RWPE1 (cell line): Measurements from ENCODE around the gene FYCO1.
"Not testable (repeated sequence)": the region's sequence is repeated elsewhere in the genome, so short reads cannot be mapped to it uniquely, and the experiment has no call there.

Experiments used
- CTCF ChIA-PET: fragments of 350-600 bp; sonication (Branson Sonifier 250); formaldehyde crosslinking; extraction: SDS; loops from one replicate; lab custom pipeline; 2021; lab: Yijun Ruan, JAX
- POLR2A ChIA-PET: fragments of 400-600 bp; formaldehyde crosslinking; extraction: SDS; loops from one replicate; lab custom pipeline; 2020; ENCODE audit warnings: antibody characterized with exemption; ENCODE audit not compliant: low non-redundant PET; lab: Yijun Ruan, JAX
- DNase-seq: peaks from one replicate; pipeline ENCODE4 v3.0.0; 2012; ENCODE audit warnings: low spot score
- H3K27ac ChIP-seq: fragments of 450-650 bp; 2 replicates; pipeline ENCODE4 v1.5.1; 2017
- TF ChIP-seq, protein P1 (sequence below): fragments of 450-650 bp; conservative IDR thresholded peaks from 2 replicates; pipeline ENCODE4 v1.5.1; 2017; ENCODE audit warnings: low read depth, mild to moderate bottlenecking

Gene FYCO1

GRCh38 chr3:45995236-45996192 is at the start of gene FYCO1:
FYCO1 (minus strand) TSS chr3:45995824; CDS start chr3:45984910, 10,914 bp downstream.
- ChIA-PET POLR2A (no interaction called here), CTCF (interaction anchor here (1.1 kb wide), 1 partner anchor 12 kb away, joined by 3 read pairs; no protein-coding TSS in a partner anchor)
- peak within 1 kb of the TSS; percentile 45 for H3K27ac ChIP-seq
- DNase-seq, result peak; percentile 90
- TF ChIP-seq, protein P1, sequence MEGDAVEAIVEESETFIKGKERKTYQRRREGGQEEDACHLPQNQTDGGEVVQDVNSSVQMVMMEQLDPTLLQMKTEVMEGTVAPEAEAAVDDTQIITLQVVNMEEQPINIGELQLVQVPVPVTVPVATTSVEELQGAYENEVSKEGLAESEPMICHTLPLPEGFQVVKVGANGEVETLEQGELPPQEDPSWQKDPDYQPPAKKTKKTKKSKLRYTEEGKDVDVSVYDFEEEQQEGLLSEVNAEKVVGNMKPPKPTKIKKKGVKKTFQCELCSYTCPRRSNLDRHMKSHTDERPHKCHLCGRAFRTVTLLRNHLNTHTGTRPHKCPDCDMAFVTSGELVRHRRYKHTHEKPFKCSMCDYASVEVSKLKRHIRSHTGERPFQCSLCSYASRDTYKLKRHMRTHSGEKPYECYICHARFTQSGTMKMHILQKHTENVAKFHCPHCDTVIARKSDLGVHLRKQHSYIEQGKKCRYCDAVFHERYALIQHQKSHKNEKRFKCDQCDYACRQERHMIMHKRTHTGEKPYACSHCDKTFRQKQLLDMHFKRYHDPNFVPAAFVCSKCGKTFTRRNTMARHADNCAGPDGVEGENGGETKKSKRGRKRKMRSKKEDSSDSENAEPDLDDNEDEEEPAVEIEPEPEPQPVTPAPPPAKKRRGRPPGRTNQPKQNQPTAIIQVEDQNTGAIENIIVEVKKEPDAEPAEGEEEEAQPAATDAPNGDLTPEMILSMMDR, result no peak

- CTCF ChIA-PET, result no interaction called here
- DNase-seq, result no peak
- POLR2A ChIA-PET, result no interaction called here
- TF ChIP-seq, protein P1, result no peak
- H3K27ac ChIP-seq, result no peak overlapping the region
These were observed 43.3 kb upstream of the FYCO1 start for GRCh38 chr3:46038916-46039315.

GRCh38 chr3:46038071-46038470 is 42.4 kb upstream of the FYCO1 start:
- H3K27ac ChIP-seq, POLR2A ChIA-PET, CTCF ChIA-PET, DNase-seq: not testable (repeated sequence)

- TF ChIP-seq, protein P1, result no peak
- no peak overlapping the region for H3K27ac ChIP-seq
- ChIA-PET POLR2A (no interaction called here), CTCF (no interaction called here)
- DNase-seq, result no peak
These were observed 40.6 kb upstream of the FYCO1 start for GRCh38 chr3:46036191-46036590.

DNA sequence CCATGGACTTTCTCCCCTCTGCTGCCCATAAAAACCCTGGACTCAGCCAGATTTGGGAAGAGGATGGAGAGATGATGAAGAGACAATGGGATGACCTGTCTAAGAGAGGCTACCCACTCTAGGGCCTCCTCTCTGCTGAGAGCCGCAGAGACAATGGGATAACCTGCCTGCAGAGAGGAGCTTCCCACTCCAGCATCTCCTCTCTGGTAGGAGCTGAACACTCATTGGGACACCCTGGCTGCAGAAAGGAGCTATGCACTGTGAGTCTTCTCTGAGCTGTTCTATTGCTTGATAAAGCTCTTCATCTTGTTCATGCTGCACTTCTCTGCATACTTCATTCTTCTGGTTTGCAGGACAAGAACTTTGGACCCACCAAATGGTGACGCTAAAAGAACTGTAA is 36.1 kb upstream of the FYCO1 start:
- TF ChIP-seq, protein P1, result no peak
- no peak for DNase-seq
- POLR2A ChIA-PET, result no interaction called here
- H3K27ac ChIP-seq, result no peak overlapping the region
- CTCF ChIA-PET, result no interaction called here

DNA sequence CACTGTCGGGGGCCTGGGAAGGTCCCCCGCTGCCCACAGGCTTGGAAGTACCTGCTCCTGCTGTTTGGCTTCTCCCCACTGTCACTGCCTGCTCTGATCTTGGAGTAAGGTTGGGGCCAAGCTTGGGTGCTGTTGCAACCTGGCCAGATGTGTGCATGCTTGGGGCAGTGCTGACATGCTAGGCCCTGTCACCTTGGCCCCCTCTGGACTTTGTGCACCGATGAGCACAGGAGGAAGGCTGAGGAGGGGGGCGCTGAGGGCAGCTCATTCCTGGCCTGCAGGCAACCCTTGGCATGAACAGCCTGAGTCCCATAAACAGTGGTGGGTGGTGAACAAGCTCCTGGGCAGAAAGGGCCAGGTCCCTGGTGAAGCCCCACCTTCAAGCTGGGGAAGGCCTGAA is 35.6 kb upstream of the FYCO1 start:
- TF ChIP-seq, protein P1, result no peak

DNA sequence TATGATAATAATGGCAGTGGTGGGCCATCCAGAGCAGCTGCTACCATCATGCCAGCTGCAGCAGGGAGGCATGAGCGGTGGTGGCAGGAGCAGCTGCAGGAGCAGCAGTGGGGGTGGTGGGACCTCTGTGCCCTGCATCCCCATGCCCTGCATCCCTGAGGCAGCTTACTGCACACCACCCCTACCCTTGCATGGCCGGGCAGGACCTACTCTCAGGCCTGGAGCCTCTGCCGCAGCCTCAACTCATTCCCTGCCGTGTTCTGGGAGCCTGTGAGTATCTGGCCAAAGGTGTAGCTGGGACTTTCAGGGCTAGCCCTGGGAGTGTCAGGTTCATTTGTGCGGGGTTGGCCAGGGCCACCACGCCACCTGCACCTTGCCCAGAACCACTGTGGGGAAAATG is 35.0 kb upstream of the FYCO1 start:
- ChIA-PET POLR2A (no interaction called here), CTCF (no interaction called here)
- DNase-seq, result no peak
- no peak overlapping the region for H3K27ac ChIP-seq
- TF ChIP-seq, protein P1, result no peak

More for the DNA sequence above, 35.6 kb upstream of the FYCO1 start:
- CTCF ChIA-PET, result no interaction called here
- DNase-seq, result no peak
- POLR2A ChIA-PET, result no interaction called here
- no peak overlapping the region for H3K27ac ChIP-seq
